Bone marrow (tissue), 2 donors: Measurements from ENCODE around the gene CACFD1.
"Not testable (repeated sequence)": the region's sequence is repeated elsewhere in the genome, so short reads cannot be mapped to it uniquely, and the experiment has no call there.

Experiments used
- DNase-seq, 2 donors: peaks; one replicate each; lab custom pipeline; 2025; lab: John Stamatoyannopoulos, UW

CACFD1 gene

DNA sequence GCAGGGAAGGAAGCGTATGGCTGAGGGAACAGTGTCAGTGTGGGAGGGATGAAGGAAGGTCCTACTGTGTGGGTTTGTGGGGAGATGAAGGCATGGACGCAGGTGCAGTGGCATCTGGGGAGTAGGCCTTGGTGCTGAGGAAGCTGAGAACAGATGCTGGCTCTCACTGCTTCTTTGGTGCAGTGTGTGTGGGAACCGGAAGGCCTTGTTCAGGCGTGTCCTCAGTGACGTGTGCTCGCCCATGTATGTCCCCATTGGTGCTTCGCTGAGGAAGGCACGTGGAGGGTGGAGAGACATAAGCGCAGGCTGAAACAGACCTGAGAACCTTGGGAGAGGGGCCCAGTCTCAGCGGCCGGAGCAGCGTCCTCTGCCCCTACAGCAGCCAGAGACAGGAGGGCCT, 18.9 kb upstream of the CACFD1 start:
- DNase-seq = no peak

- DNase-seq = no peak
Observed at GRCh38 chr9:133441571-133441970, 18.2 kb upstream of the CACFD1 start.

DNA sequence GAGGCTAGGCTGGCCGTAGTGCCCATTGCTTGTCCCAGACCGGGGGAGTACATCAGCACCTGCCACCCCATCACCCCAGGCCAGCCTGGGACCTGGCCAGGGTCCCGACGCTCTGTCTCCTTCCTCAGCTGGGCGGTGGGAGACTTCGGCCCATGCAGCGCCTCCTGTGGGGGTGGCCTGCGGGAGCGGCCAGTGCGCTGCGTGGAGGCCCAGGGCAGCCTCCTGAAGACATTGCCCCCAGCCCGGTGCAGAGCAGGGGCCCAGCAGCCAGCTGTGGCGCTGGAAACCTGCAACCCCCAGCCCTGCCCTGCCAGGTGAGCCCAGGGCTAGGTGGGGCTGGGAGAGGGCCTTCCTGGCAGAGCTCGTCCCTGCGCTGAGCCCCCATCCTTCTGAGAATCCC, 16.5 kb upstream of the CACFD1 start:
- no peak for DNase-seq

- DNase-seq = no peak
Observed at GRCh38 chr9:133443982-133444381, 15.8 kb upstream of the CACFD1 start.

GRCh38 chr9:133445293-133445969, 14.3 kb upstream of the CACFD1 start:
- no peak for DNase-seq

DNA sequence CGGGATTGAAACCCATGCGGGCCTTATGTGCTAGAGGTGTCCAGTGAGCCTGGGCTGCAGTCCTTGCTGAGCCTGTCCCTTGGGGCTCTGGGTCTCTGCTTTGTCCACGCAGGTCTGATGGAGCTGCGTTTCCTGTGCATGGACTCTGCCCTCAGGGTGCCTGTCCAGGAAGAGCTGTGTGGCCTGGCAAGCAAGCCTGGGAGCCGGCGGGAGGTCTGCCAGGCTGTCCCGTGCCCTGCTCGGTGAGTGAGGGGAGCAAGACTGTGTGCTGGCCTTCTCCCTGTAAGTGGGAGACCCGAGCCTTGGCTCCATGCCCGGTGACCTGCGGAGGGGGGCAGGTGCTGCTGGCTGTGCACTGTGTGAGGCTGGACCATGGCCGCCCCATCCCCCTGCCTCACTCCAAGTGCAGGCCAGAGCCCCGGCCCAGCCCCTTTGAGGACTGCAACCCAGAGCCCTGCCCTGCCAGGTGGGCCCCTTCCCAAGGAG, 11.2 kb upstream of the CACFD1 start:
- DNase-seq = no peak

GRCh38 chr9:133449760-133450159, 10.0 kb upstream of the CACFD1 start:
- no peak for DNase-seq

GRCh38 chr9:133451865-133452264, 7.9 kb upstream of the CACFD1 start:
- DNase-seq = not testable (repeated sequence)

DNA sequence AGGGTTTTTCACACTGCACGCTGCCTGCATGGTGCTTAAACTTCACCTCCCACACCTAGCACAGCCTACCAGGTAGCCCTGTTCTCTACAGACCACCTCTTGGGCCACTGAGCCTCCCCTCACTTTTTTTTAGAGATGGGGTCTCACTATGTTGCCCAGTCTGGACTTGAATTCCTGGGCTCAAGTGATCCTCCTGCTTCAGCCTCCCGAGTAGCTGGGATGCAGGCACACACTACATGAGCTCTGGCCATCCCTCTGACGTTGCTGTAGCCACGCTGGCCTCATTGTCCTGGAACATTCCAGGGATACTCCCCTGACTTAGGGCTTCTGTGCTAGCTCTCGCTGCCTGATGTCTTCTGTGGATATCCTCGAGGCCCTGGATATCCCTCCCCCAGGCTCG, 7.2 kb upstream of the CACFD1 start:
- DNase-seq = no peak

DNA sequence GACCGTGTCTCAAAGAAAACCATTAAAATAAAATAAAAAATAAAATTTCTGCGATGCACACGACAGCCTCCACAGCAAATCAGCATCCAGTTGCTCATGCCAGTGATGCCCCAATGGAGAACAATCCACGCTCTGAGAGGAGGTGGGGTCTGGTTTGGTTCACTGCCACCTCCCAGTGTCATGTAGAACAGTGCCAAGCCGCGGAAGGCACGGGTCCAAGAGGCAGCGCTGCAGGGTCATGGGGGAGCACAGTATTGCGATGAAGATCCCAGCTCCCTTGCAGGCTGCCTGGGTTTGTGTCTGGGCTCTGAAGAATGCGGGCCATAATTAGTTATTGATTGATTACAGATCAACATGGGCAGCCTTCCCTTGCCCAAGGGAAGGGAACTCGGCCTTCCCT, 6.1 kb upstream of the CACFD1 start:
- no peak for DNase-seq

DNA sequence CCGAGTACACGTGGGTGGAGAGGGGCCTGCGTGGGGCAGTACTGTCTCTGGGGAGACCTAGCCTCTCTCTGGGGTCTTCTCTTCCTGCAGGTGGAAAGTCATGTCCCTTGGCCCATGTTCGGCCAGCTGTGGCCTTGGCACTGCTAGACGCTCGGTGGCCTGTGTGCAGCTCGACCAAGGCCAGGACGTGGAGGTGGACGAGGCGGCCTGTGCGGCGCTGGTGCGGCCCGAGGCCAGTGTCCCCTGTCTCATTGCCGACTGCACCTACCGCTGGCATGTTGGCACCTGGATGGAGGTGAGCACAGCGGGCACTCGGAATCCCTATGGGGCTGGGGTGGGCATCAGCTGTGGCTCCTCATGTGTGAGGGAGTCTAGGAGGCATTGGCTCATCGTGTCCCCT, 5.5 kb upstream of the CACFD1 start:
- no peak for DNase-seq

DNA sequence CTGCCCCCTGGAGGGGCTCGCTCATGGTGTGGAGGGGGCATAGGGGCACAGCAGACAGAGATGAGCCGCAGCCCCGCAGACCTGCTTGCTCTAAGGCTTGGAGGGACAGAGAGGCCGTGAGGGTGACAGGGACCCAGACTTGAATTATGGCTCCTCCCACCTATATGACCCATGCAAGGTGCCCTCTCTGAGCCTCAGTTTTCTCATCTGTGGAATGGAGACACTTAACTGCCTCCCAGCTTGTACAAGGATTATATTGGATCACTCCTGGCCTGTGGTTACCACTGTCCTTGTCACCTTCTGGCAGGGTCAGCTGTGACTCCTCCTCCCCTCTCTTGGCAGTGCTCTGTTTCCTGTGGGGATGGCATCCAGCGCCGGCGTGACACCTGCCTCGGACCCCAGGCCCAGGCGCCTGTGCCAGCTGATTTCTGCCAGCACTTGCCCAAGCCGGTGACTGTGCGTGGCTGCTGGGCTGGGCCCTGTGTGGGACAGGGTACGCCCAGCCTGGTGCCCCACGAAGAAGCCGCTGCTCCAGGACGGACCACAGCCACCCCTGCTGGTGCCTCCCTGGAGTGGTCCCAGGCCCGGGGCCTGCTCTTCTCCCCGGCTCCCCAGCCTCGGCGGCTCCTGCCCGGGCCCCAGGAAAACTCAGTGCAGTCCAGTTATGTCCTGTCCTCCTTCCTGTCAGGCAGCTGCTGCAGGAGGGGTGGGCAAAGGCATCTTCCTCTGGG, 4.7 kb upstream of the CACFD1 start:
- no peak for DNase-seq

- DNase-seq = no peak
Observed at GRCh38 chr9:133455936-133456335, 3.8 kb upstream of the CACFD1 start.

- no peak for DNase-seq
Observed at GRCh38 chr9:133456409-133456808, 3.4 kb upstream of the CACFD1 start.

- DNase-seq = no peak
Observed at GRCh38 chr9:133457233-133457632, 2.5 kb upstream of the CACFD1 start.

DNA sequence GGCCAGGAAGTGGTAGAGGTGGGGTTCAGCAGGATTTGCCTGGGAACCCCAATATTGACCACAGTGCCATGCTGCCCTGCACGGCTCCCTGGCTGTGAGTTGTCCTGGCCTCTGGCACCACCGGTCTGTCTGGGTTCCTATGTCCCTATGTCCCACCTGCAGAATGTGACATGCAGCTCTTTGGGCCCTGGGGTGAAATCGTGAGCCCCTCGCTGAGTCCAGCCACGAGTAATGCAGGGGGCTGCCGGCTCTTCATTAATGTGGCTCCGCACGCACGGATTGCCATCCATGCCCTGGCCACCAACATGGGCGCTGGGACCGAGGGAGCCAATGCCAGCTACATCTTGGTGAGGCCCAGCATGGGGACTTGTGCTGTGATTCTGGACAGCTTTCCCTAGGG, 2.0 kb upstream of the CACFD1 start:
- DNase-seq = no peak

GRCh38 chr9:133458643-133459312, 1.0 kb upstream of the CACFD1 start:
- DNase-seq = no peak

DNA sequence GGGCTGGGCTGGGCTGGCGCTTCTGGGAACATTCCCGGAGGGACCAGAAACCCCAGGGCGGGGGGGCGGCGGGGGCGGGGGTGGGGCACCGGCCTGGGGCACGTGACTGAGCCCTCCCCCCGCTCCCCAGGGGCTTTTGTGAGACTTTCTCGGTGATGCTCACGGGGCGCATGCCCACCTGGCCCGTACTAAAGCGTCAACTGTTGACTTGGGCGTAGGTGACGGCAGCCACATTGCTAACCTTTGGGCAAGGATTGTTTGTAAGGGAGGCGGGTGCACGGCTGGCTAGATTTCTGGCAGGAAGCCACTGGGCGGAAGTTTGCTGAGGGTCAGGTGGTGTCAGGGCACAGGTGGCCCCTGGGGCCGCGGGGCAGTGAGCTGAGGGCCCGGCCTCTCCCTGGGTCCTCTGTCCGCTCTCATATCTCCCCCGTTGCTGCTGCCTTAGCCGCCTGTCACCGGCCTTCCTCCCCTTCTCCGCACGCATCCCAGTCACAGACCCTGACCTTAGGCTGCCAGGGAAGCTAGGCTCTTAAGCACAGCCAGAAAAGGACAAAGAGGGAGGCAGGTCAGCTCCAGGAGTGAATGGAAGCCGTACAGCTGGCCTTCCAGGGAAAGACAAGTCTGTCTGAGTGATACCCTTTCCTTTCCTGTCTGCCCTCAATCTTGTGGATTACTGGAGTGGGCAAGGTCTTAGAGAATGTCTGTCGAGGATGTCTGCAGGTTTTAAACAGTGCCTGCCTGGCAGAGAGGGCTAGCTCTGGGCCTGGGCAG, 812 bp downstream of the CACFD1 start:
- DNase-seq = no peak

GRCh38 chr9:133461975-133462374, 2.2 kb downstream of the CACFD1 start:
- DNase-seq = no peak

GRCh38 chr9:133463234-133463863, 3.6 kb downstream of the CACFD1 start:
- no peak for DNase-seq

DNA sequence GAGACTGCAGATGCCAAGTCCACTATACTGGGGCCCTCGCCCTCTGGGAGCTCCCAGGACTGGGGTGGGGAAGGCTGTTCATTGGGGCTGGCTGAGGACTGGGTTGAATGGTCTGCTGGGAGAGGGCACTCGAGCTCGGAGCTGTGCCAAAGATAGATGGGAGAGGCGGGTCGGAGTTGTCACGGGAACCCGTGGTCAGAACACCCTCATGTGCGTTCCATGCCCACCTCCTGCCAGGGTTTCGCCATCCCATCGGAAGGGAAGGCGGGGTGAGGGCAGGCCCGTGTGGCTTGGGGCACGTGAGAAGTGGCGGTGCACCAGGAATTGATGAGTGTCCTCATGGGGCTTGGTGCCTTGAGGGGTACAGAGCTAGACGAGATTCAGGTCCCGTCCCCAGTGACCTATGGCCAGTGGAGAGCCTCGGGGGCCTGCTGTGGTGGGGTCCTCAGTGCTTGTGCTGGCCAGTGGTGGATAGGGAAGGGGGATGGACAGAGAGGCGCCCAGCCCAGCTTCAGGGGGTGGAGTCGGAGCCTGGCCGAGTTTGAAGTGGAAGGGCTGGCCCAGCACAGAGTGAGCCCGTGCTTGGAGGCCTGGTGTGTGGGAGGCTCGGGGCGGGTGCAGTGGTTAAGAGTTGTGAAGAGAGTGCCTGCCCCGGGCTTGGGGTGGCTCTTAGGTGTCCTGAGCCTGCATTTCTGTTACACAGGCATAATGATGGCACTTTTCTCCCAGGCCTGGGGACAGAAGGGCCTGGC, 4.3 kb downstream of the CACFD1 start:
- DNase-seq = no peak
